Stimulated activated CD8-positive, alpha-beta memory T cell treated with anti-CD3 and anti-CD28 coated beads, Interleukin-7, amount 100 ng/mL, for 4 hours (primary cell): Measurements from ENCODE around the gene CRADD.

Source experiments
- DNase-seq, 2 donors: peaks; one replicate each; pipeline ENCODE4 v3.0.0-alpha.2; 2020; ENCODE audit warnings: low read depth in 2 of 2

The CRADD gene

DNA sequence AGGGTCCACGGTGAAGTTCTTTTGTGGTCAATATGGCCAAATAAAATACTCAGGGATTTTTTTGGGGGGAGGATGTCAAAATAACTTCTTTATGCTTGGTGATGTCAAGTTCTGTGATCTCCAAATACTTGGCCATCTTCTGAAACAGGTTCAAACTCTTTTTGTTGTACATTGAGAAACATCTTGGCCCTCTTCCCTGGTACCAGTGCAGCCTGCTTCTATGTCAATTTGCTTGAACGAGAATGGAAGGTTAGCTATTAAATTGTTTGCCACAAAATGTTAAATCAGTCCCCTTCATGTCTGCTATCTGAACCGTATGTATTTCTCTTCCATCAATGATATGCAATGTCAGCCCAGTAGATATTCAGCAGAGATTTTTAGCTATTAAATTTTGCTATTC, 6.1 kb upstream of the CRADD start:
- DNase-seq = no peak

- no peak for DNase-seq
These were observed 4.1 kb upstream of the CRADD start for GRCh38 chr12:93673084-93673483.

DNA sequence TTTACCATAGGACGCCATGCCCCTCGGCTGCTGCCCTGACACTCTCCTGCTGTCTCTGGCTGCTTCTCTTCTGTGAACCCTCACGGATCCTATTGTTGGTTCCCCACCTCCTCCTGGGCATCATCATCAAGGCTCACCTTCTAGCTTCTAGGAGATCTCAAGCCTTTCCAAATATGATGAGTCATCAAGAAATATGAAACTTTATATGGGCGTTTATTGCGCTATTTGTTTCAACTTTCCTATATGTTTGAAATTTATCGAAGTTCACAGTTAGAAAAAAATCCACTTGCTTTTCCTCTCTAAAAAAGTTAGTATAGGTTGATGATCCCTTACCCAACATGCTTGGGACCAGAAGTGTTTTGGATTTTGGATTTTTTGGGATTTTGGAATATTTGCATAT, 2.8 kb upstream of the CRADD start:
- no peak for DNase-seq

- no peak for DNase-seq
These were observed 574 bp upstream of the CRADD start for GRCh38 chr12:93676408-93677194.

DNA sequence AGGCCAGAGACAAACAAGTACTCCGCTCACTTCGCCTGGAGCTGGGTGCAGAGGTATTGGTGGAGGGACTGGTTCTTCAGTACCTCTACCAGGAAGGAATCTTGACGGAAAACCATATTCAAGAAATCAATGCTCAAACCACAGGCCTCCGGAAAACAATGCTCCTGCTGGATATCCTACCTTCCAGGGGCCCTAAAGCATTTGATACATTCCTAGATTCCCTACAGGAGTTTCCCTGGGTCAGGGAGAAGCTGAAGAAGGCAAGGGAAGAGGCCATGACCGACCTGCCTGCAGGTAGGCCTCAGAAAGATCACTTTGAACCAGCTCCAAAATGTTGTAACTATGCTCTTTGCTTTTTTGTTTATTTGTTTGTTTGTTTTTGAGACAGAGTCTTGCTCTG, 1.6 kb downstream of the CRADD start:
- no peak for DNase-seq

DNA sequence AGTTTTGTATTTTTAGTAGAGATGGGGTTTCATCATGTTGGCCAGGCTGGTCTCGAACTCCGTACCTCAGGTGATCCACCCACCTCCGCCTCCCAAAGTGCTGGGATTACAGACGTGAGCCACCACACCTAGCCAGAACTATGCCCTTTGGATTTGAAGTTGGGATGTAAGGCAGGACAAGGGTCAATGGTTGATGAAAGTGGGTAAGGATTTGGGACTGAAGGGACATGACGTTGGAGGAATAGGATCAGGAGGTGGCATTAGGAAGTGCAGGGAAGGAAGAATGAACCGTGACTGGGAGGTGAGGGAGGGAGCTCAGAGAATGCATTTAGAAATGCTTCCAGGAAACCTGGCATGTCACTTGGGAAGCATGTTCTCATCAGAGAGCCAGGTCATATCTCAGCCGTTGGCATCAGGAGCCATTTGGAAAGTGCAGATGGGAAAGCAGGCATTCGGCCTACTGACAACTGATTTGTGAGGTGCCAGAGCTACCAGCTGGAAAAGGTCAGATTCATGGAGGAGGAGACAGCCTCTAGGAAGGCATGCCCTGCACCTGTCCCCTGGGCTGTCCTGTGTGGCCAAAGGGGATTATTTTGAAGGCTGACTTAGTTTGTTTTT, 2.2 kb downstream of the CRADD start:
- DNase-seq = no peak

DNA sequence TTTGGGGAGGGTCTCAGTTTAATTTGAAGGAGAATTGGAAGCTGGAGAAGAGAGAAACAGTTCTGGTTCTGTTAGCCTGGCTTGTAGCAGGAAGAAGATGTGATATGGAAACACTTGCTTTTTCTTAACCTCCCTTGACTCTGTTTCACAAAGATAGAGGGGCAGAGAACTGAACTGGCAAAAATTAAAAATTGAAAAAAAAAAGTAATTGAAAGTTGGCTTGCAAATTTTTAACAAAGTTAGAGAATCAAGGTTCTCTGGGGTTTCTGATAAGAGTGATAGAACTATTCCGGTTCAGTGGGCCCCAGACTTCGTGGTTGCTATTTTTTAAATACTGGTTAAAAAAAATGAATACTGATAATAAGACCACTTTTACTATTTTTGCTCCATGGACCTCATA, 2.8 kb downstream of the CRADD start:
- no peak for DNase-seq

DNA sequence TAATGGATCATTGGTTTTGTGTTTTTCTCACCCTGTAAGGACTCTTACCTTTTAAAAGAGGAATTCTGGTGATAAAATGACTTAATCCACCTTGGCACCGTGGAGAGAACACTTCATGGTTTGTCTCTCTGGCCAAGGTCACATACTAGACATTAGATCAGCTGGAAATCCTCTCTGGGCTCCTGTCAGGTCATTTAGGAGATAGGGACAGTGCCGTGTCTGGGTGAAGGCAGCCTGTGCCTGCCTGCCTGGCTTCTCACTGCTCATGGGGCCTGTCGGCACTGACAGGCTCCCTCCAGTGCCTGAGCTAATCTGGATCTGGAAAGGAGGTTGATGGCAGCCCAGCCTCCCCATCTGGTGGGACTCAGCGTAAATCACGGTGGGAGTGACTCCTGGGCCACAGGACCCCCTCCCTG, 5.7 kb downstream of the CRADD start:
- DNase-seq = no peak

DNA sequence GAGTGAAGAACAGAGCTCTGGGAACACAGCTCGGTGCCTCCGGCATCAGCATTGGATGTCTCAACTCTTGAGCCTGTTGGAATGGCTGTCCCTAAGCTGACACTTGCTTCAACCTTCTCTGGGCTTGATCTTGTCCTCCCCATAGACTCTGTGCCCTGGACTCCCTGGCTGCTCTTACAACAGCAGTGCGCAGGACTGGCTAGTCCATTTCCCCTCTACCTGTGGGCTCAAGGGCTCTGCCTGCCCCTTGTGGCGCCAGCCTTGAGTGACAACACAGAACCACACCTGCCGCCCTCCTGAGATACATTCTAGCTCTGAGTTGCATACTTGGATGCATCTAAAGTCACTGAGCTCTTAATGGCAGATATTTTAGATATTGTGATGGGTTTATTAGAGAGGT, 6.2 kb downstream of the CRADD start:
- DNase-seq = no peak

DNA sequence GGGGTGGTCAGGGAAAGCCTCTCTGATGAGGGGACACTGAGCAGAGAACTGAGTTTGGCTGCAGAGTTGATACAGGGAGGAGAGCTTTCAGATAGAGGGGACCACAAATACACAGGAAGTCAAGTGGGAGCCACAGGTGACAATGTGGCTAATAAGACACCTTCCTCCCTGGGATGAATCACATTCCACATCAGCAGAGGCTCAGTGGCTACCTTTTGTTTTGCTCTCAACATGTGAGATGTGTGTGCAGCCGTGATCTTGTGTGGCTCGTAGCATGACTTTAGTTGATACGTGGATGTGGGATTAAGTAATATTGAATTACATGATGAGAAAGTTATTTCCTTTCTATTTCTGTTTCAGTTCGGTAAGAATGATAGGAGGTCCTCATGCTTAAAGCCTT, 7.5 kb downstream of the CRADD start:
- DNase-seq = no peak

GRCh38 chr12:93686572-93687356, 9.6 kb downstream of the CRADD start:
- no peak for DNase-seq

GRCh38 chr12:93689076-93689834, 12.1 kb downstream of the CRADD start:
- no peak for DNase-seq

DNA sequence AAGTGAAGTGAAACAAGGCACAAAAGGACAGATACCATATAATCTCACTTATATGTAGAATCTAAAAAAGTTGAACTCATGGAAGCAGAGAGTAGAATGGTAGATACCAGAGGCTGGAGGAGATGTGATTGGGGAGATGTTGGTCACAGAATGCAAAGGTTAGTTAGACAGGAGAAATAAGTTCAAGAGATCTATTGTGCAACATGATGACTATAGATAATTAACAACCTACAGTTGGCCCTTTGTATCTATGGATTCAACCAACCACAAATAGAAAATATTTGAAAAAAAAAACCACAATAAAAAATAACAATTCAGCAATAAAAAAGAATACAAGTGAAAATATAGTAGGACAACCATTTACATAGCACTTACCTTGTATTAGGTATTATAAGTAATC, 19.3 kb downstream of the CRADD start:
- no peak for DNase-seq

DNA sequence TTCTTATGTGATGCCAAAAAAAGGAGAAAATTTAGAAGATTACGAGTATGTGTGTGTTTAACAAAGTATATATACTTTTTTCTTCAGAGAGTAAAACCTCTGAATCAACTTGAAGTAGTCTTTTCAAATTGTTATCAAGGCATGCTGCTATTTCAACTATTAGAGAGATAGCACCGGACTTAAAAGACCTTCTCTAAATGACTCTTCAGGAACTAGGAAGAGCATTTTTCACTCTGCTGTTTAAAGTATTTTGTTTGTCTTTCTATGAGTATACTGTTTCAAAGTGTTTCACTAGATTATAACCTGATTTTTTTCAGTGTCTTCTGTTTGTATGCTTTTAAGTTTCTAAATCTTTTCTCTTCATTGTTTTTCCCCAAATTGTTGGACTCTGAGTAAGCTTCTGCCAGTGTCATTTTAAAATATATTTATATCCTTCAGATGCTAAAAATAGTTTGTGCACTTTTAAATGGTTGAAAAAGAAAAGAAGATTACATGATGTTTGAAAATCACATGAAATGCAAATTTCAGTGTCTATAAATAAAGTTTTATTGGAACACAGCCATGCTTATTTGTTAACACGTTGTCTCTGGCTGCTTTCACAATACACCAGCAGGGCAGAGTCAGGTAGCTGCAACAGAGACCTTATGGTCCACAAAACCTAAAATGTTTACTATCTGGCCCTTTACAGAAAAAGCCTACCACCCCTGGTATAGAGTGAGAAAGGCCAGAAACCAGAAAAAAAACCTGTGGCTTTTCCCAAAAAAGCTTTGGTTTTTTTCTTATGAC, 21.3 kb downstream of the CRADD start:
- no peak for DNase-seq

DNA sequence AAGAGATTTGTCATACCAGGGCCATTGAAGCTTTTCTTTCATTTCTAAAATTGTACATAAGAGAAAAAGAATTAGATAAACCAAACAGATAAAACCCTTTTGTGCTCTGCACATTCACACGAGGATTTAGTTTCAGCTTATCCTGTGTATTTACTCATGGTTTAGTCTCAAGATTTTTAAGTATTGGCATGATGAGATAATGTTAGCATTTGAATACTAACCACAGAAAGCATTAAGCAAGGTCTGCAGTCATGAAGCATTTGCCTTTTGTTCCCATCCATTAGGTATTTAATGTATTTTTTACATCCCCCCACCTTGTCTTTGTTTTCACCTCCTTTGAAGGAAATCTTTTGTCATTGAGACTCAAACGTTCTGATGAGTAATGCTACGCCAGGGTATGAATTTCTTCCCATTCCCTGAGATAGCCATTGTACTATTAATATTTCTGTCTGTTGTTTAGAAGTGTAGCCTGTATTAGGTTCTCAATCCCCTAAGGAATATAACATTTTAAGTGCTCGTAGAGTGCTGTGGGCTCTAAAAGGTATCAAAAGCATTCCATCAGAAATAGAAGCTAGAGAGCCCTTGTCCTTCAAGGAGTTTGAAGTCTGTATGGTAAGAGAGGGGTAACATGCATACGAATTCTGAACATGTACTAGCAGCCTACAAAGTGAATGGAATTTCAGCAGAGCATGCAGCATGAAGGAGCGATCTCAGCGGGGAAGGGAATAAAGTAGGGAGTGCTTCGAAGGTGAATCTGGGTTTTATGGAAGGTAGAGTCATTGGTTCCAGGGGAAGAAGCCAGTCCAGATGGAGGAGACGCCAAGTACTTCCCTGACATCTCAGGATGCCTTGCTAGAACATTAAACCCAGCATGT, 22.3 kb downstream of the CRADD start:
- no peak for DNase-seq

GRCh38 chr12:93702707-93703315, 25.6 kb downstream of the CRADD start:
- DNase-seq = no peak

DNA sequence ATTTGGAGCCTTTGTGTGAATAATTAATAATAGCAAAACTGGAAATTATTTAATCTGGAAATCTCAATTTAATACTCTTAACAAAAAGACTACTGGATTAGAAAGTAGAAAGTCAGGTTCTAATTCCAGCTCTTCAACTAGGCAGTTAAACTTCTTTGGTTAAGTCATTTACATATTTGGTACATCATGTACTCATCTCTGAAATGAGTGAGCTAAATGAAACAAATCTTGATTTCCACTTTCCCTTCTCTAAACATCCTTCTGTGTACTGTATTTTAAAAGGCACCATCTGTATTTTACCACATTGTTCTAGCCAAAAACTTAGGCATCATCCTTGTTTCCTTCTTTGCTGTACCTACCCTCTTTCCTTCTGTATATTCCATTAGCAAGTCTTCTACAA, 26.9 kb downstream of the CRADD start:
- no peak for DNase-seq

DNA sequence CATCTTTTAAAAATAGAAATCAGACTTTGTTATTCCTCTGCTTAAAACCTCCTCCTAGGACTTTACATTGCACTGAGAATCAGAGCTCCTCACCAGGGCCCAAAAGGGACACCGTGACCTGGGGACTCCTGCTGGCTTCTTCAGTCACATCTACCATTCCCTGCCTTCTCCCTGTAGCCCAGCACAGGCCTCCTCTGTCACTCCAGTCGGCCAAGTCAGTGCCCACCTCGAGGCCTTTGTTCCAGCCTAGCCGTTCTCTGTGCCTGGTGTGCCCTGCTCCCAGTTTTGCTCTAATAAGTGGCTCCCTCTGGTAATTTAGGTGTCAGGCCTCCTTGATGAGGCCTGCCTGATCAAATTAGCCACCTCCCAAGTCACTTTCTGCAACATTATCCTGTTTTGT, 27.4 kb downstream of the CRADD start:
- DNase-seq = no peak

DNA sequence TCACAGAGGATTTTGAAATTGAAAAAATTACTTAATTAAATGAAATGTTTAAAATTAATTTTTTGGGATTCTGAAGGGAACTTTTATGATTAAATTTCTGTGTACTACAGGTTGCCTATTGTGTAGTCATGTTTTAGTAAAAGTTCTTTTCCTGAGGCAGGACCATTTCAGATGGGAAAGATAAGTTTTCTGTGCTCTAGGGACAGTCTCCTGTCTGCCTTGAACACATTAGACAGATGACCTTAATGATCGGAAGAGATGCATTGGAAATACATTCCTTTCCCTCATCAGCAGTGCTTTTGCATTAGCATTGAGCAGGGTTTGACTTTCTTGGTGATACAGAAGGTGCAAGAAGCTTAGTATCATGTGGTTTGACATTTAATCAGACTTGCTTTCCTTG, 28.1 kb downstream of the CRADD start:
- DNase-seq = no peak

- no peak for DNase-seq
These were observed 29.2 kb downstream of the CRADD start for GRCh38 chr12:93706387-93706786.
